ENCODE results near the gene ANKHD1.

DNA sequence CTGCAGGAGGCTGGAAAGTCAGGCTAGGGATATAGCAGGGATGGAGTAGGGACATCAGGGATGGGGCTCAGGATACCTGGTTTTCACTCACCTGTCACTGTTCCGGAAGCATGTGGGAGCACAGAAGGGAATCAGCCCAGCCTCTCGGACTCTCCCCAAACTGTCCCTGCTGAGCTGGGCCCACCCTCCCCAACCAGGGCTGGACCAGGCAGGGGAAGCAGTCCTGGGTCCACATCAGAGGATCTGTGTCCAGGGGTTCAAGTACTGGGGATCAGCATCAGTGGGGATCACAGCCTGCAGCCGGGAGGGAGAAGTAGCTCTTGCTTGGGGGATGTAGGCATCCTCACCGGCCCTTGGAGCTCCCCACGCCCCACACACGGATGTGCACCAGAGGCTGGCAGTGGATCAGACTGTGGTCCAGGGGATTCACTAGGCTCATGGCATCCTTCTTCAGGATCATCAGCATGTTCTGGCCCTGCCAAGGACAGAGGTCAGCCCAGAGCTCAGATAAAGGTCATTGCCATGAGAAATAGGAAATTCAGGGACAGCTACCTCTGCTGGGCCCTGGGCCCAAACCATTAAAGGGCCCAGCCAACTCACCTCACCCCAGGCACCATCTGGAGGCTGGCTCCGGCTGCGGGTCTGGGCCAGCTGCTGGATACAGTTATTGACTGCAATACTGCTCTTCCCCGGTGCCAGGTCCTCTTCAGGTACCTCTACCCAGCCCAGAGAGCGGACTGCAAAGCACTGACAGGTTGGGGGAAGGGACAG lies 160.3 kb downstream of the ANKHD1 start:
- TF ChIP-seq, protein P1, sequence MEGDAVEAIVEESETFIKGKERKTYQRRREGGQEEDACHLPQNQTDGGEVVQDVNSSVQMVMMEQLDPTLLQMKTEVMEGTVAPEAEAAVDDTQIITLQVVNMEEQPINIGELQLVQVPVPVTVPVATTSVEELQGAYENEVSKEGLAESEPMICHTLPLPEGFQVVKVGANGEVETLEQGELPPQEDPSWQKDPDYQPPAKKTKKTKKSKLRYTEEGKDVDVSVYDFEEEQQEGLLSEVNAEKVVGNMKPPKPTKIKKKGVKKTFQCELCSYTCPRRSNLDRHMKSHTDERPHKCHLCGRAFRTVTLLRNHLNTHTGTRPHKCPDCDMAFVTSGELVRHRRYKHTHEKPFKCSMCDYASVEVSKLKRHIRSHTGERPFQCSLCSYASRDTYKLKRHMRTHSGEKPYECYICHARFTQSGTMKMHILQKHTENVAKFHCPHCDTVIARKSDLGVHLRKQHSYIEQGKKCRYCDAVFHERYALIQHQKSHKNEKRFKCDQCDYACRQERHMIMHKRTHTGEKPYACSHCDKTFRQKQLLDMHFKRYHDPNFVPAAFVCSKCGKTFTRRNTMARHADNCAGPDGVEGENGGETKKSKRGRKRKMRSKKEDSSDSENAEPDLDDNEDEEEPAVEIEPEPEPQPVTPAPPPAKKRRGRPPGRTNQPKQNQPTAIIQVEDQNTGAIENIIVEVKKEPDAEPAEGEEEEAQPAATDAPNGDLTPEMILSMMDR (IDR thresholded peaks at IDR 0.05; ENCODE audit: insufficient read depth, low read length): no peak
- TF ChIP-seq POLR2AphosphoS5 (IDR thresholded peaks at IDR 0.05; ENCODE audit: low read depth): no peak
